H1 (cell line): Measurements from ENCODE around the gene HMGA1. TPM values are rescaled to one million over a fixed set of nuclear protein-coding genes. Genes with fewer than 3 reads are reported as not detected.

ENCODE experiments used
- CTCF ChIA-PET: fragments of 300-600 bp; sonication (Branson Sonifier 250); formaldehyde crosslinking; loops from one replicate; lab custom pipeline; 2021; ENCODE audit not compliant: partially characterized antibody; lab: Charles Lee
- POLR2A ChIA-PET: fragments of 300-600 bp; sonication (Branson Sonifier 250); formaldehyde crosslinking; loops from one replicate; lab custom pipeline; 2021; ENCODE audit warnings: inconsistent platforms; ENCODE audit not compliant: partially characterized antibody; lab: Charles Lee
- DNase-seq, 2 experiments: peaks; one replicate each; pipeline versions ENCODE4 v3.0.0 to v3.0.0-alpha.2; 2010 to 2022; ENCODE audit warnings: low spot score in 2 of 2, low read depth in 1 of 2, mixed read lengths in 1 of 2
- FAIRE-seq: peaks from 2 replicates; lab custom pipeline; 2011; peaks lifted over from hg19 to GRCh38; lab: Jason Lieb, UNC
- H2AFZ ChIP-seq: 2 replicates; pipeline ENCODE4 v1.8.1; 2012; ENCODE audit warnings: low read length, inconsistent platforms
- H2AK5ac ChIP-seq: 2 replicates; pipeline ENCODE4 v1.6.1; 2013; ENCODE audit warnings: low read depth, low read length
- H2BK120ac ChIP-seq: replicated peaks from 2 replicates; pipeline ENCODE3; 2013; ENCODE audit warnings: low read depth, low read length, inconsistent platforms
- H2BK12ac ChIP-seq: 2 replicates; pipeline ENCODE4 v1.6.1; 2013; ENCODE audit warnings: low read depth, low read length
- H2BK15ac ChIP-seq: 2 replicates; pipeline ENCODE4 v1.6.1; 2013; ENCODE audit warnings: low read length
- H2BK20ac ChIP-seq: 2 replicates; pipeline ENCODE4 v1.6.1; 2013; ENCODE audit warnings: low read length
- H2BK5ac ChIP-seq: 2 replicates; pipeline ENCODE4 v1.6.1; 2013; ENCODE audit warnings: low read depth, low read length
- H3K14ac ChIP-seq: 2 replicates; pipeline ENCODE4 v1.6.1; 2013; ENCODE audit warnings: inconsistent platforms; ENCODE audit not compliant: insufficient read length
- H3K18ac ChIP-seq: 2 replicates; pipeline ENCODE4 v1.6.1; 2013; ENCODE audit warnings: low read length; ENCODE audit errors: extremely low read depth
- H3K23ac ChIP-seq: 2 replicates; pipeline ENCODE4 v1.6.1; 2013; ENCODE audit warnings: inconsistent platforms; ENCODE audit not compliant: insufficient read length
- H3K23me2 ChIP-seq: 2 replicates; pipeline ENCODE4 v1.6.1; 2013; ENCODE audit warnings: low read depth, low read length
- H3K27ac ChIP-seq: 2 replicates; pipeline ENCODE4 v1.6.1; 2011; ENCODE audit warnings: low read depth, low read length, inconsistent platforms
- H3K27me3 ChIP-seq, 4 experiments: replicated peaks in 1 of 4; 1 replicate in 1 of 4; 2 replicates in 3 of 4; pipeline versions ENCODE4 v1.6.1 to v1.8.1; 2011 to 2013; ENCODE audit warnings: low read length in 3 of 4, mild to moderate bottlenecking in 3 of 4, inconsistent platforms in 2 of 4, mixed read lengths in 2 of 4, moderate library complexity in 1 of 4; ENCODE audit not compliant: control insufficient read depth in 3 of 4, insufficient read depth in 3 of 4; ENCODE audit errors: extremely low read depth in 1 of 4
- H3K36me3 ChIP-seq, 4 experiments: 2 replicates each; pipeline versions ENCODE4 v1.6.1 to v1.8.1; 2011 to 2013; ENCODE audit warnings: mild to moderate bottlenecking in 4 of 4, low read length in 3 of 4, moderate library complexity in 2 of 4, control low read depth in 1 of 4, inconsistent platforms in 1 of 4; ENCODE audit not compliant: insufficient read depth in 4 of 4, control insufficient read depth in 2 of 4
- H3K4ac ChIP-seq: replicated peaks from 2 replicates; pipeline ENCODE3; 2013; ENCODE audit warnings: low read length, low read depth, mixed read lengths, inconsistent platforms; ENCODE audit not compliant: insufficient read length
- H3K4me1 ChIP-seq, 4 experiments: replicated peaks in 1 of 4; 1 replicate in 1 of 4; 2 replicates in 3 of 4; pipeline versions ENCODE4 v1.6.1 to v1.8.1; 2011 to 2013; ENCODE audit warnings: low read length in 3 of 4, inconsistent platforms in 2 of 4, mixed read lengths in 1 of 4; ENCODE audit not compliant: insufficient read depth in 4 of 4, control insufficient read depth in 3 of 4
- H3K4me2 ChIP-seq, 2 experiments: 2 replicates each; pipeline versions ENCODE4 v1.6.1 to v1.8.1; 2011 to 2013; ENCODE audit warnings: low read depth in 2 of 2, low read length in 2 of 2, control low read depth in 1 of 2, inconsistent platforms in 1 of 2, mild to moderate bottlenecking in 1 of 2; ENCODE audit not compliant: insufficient read depth in 1 of 2
- H3K4me3 ChIP-seq, 4 experiments: fragments of 200-600, 300-600 bp in 1 of 4; sonication (generic), shearing (Covaris generic), sonication (Bioruptor Twin) in 1 of 4; 2 replicates each; pipeline versions ENCODE4 v1.5.1 to v1.8.1; 2011 to 2016; ENCODE audit warnings: low read length in 4 of 4, low read depth in 3 of 4, control low read depth in 2 of 4, inconsistent platforms in 2 of 4, mild to moderate bottlenecking in 2 of 4, mixed read lengths in 1 of 4, moderate library complexity in 1 of 4; ENCODE audit not compliant: insufficient read depth in 2 of 4; ENCODE audit errors: extremely low read depth in 1 of 4
- H3K56ac ChIP-seq: replicated peaks from 2 replicates; pipeline ENCODE3; 2013; ENCODE audit warnings: low read depth, mild to moderate bottlenecking, mixed read lengths, low read length, inconsistent platforms; ENCODE audit not compliant: insufficient read length
- H3K79me1 ChIP-seq: 2 replicates; pipeline ENCODE4 v1.6.1; 2013; ENCODE audit warnings: low read depth, low read length, control low read depth
- H3K79me2 ChIP-seq, 2 experiments: 2 replicates each; pipeline versions ENCODE4 v1.6.1 to v1.8.1; 2012 to 2013; ENCODE audit warnings: low read length in 2 of 2, mild to moderate bottlenecking in 2 of 2, inconsistent platforms in 1 of 2; ENCODE audit not compliant: insufficient read depth in 2 of 2, control insufficient read depth in 1 of 2
- H3K9ac ChIP-seq, 4 experiments: replicated peaks in 1 of 4; 1 replicate in 1 of 4; 2 replicates in 3 of 4; pipeline versions ENCODE4 v1.6.1 to v1.8.1; 2011 to 2013; ENCODE audit warnings: low read depth in 3 of 4, low read length in 3 of 4, control low read depth in 2 of 4, mild to moderate bottlenecking in 2 of 4, moderate library complexity in 2 of 4, inconsistent platforms in 1 of 4; ENCODE audit errors: extremely low read depth in 1 of 4
- H3K9me3 ChIP-seq, 2 experiments: 2 replicates each; pipeline versions ENCODE4 v1.6.1 to v1.8.1; 2012 to 2013; ENCODE audit warnings: mild to moderate bottlenecking in 2 of 2, moderate library complexity in 2 of 2, control low read depth in 1 of 2, inconsistent platforms in 1 of 2, low read depth in 1 of 2, low read length in 1 of 2, mixed read lengths in 1 of 2; ENCODE audit not compliant: insufficient read depth in 2 of 2
- H4K20me1 ChIP-seq, 2 experiments: replicated peaks in 1 of 2; 2 replicates each; pipeline versions ENCODE3 to v1.8.1; 2011 to 2013; ENCODE audit warnings: inconsistent platforms in 2 of 2, low read length in 2 of 2, mild to moderate bottlenecking in 1 of 2; ENCODE audit not compliant: insufficient read depth in 2 of 2, control insufficient read depth in 1 of 2
- H4K5ac ChIP-seq: 2 replicates; pipeline ENCODE4 v1.6.1; 2013; ENCODE audit warnings: low read length, low read depth, mixed read lengths, inconsistent platforms; ENCODE audit not compliant: insufficient read length
- H4K8ac ChIP-seq: 2 replicates; pipeline ENCODE4 v1.8.0; 2013; ENCODE audit warnings: mild to moderate bottlenecking, moderate library complexity, low read length, inconsistent platforms; ENCODE audit not compliant: insufficient read depth; ENCODE audit errors: extremely low read depth
- H4K91ac ChIP-seq: replicated peaks from 2 replicates; pipeline ENCODE3; 2013; ENCODE audit warnings: low read length, mixed read lengths, inconsistent platforms; ENCODE audit not compliant: insufficient read length
- BRCA1 ChIP-seq: IDR thresholded peaks from 2 replicates; pipeline ENCODE4 v1.6.1; 2012; ENCODE audit warnings: low read depth, low read length, improper control_type of control experiment
- CBX5 ChIP-seq: fragments of 300-800, 300-1000 bp; sonication (generic); IDR thresholded peaks from 2 replicates; pipeline ENCODE4 v1.7.1; 2016; ENCODE audit warnings: antibody characterized with exemption, low read length, low read depth
- EGR1 ChIP-seq: IDR thresholded peaks from 2 replicates; pipeline ENCODE4 v1.6.1; 2011; ENCODE audit warnings: low read depth, low read length, borderline replicate concordance
- EP300 ChIP-seq, 2 experiments: IDR thresholded peaks; 1 replicate in 1 of 2; 2 replicates in 1 of 2; pipeline ENCODE4 v1.6.1; 2011 to 2012; ENCODE audit warnings: low read depth in 2 of 2, low read length in 2 of 2, mild to moderate bottlenecking in 2 of 2, borderline replicate concordance in 1 of 2, inconsistent platforms in 1 of 2, moderate library complexity in 1 of 2
- EZH2 ChIP-seq: fragments of 200-600 bp; sonication (generic); IDR thresholded peaks from 2 replicates; pipeline ENCODE4 v1.7.1; 2012; ENCODE audit warnings: low read depth, mild to moderate bottlenecking, moderate library complexity, low read length, inconsistent platforms; ENCODE audit not compliant: severe bottlenecking
- GTF2F1 ChIP-seq: IDR thresholded peaks from 2 replicates; pipeline ENCODE4 v1.6.1; 2012; ENCODE audit warnings: low read depth, low read length, improper control_type of control experiment, borderline replicate concordance
- HDAC2 ChIP-seq, 2 experiments: fragments of 300-600 bp in 1 of 2; sonication (generic) in 1 of 2; IDR thresholded peaks; 2 replicates each; pipeline ENCODE4 v1.6.1; 2011 to 2012; ENCODE audit warnings: low read depth in 2 of 2, low read length in 2 of 2, mild to moderate bottlenecking in 2 of 2, moderate library complexity in 2 of 2, borderline replicate concordance in 1 of 2, inconsistent platforms in 1 of 2
- KDM5A ChIP-seq: fragments of 200-600 bp; IDR thresholded peaks from 2 replicates; pipeline ENCODE4 v1.7.1; 2012; ENCODE audit warnings: mild to moderate bottlenecking, low read length, inconsistent platforms, mixed read lengths
- SAP30 ChIP-seq: fragments of 300-600 bp; sonication (generic); IDR thresholded peaks from 2 replicates; pipeline ENCODE4 v1.7.1; 2012; ENCODE audit warnings: low read length, moderate library complexity, mild to moderate bottlenecking, inconsistent platforms; ENCODE audit not compliant: insufficient read depth, insufficient replicate concordance
- SP1 ChIP-seq: IDR thresholded peaks from 2 replicates; pipeline ENCODE4 v1.6.1; 2011; ENCODE audit warnings: low read depth, low read length
- SUZ12 ChIP-seq: fragments of 200-600 bp; sonication (generic); IDR thresholded peaks from 2 replicates; pipeline ENCODE4 v1.6.1; 2012; ENCODE audit warnings: mild to moderate bottlenecking, inconsistent platforms, low read length, moderate library complexity, mixed read lengths
- TBP ChIP-seq: IDR thresholded peaks from 2 replicates; pipeline ENCODE4 v1.6.1; 2011; ENCODE audit warnings: low read depth, low read length, improper control_type of control experiment
- YY1 ChIP-seq: IDR thresholded peaks from 2 replicates; pipeline ENCODE4 v1.6.1; 2011; ENCODE audit warnings: low read depth, mild to moderate bottlenecking, low read length
- ZNF274 ChIP-seq: IDR thresholded peaks from 2 replicates; pipeline ENCODE4 v1.7.0; 2012; ENCODE audit warnings: low read length, borderline replicate concordance; ENCODE audit errors: extremely low read depth
- WGBS, 2 experiments: shearing (Covaris generic) in 1 of 2; methylation state at CpG; one replicate each; pipeline versions ENCODE4 v1.1.6 to v1.1.7; 2013 to 2015; ENCODE audit warnings: low lambda C conversion rate in 2 of 2, mixed read lengths in 2 of 2, inconsistent platforms in 1 of 2, low coverage in 1 of 2, missing lambda C conversion rate in 1 of 2; ENCODE audit not compliant: insufficient replicate concordance in 2 of 2, insufficient coverage in 1 of 2, insufficient read length in 1 of 2; ENCODE audit errors: extremely low coverage in 1 of 2, missing lambda C conversion rate in 1 of 2; 5-methylcytosine and 5-hydroxymethylcytosine counted together
- polyA plus RNA-seq, 7 experiments: library from polyadenylated mRNA; depleted of rRNA in 3 of 7; stranded (reverse) in 5 of 7; unstranded in 2 of 7; fragments of >200 nt in 5 of 7; fragments of 200-250 nt in 2 of 7; gene quantifications; 1 replicate in 5 of 7; 2 replicates in 1 of 7; 4 replicates in 1 of 7; pipeline versions ENCODE4 v1.2.1 to v1.2.3, GENCODE V29; 2011 to 2013; ENCODE audit warnings: missing spikeins in 2 of 7, mixed read lengths in 2 of 7
- total RNA-seq: library from RNA; stranded (reverse); fragmentation: NEBNext Ultra II Directional; extraction: Animal tissue kit (Norgen Biotek cat#: 25700); gene quantifications from 2 replicates; pipeline ENCODE4 v1.2.1, GENCODE V29; 2021

The HMGA1 gene
- total and polyA plus RNA-seq, 2 of the 8 experiments (the other 6 are each of a cell fraction or from before 2014, with no cell fraction given): 1,557 to 2,636 TPM

DNA sequence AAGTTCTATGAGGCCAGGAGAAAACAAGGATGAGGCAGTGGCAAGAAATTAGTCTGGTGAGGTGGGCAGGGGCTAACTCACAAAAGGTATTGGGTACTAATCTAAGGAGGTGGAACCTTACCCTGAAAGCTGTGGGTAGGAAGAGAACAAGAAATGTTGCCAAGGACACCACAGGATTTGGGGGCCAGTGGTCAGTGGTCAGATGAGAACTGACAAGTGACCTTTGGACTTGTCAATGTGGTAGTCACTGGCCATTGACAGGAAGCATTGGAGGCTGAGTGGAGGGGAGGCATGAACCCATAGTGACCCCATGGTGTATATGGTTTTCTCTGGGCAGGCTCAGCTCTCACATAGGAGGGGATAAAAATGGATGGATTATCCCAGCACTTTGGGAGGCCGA, 37.5 kb downstream of the HMGA1 start:
- H3K56ac ChIP-seq: no peak overlapping the region
- H3K4me3 ChIP-seq: no peak overlapping the region
- no peak overlapping the region for H3K9ac ChIP-seq
- no peak overlapping the region for H4K91ac ChIP-seq
- no peak overlapping the region for H2AK5ac ChIP-seq
- no peaks in the 10 kb centered on the region for H3K79me1 ChIP-seq
- 85% methylated on average over 1 of the region's 1 CpG; no CpG with 5 or more reads in 1 of the 2 experiments for WGBS, 2 experiments
- DNase-seq (no peak), FAIRE-seq (no peak)
- H2BK120ac ChIP-seq: no peak overlapping the region
- H3K14ac ChIP-seq: no peak overlapping the region
- no peaks in the 10 kb centered on the region for H3K27me3 ChIP-seq
- H4K20me1 ChIP-seq: no peaks in the 10 kb centered on the region
- H3K4ac ChIP-seq: no peak overlapping the region
- no peak overlapping the region for H2BK20ac ChIP-seq
- H2BK5ac ChIP-seq: no peak overlapping the region
- no peak overlapping the region for H3K27ac ChIP-seq
- TF ChIP-seq ZNF274 (no peak), BRCA1 (no peak), KDM5A (no peak), SP1 (no peak), GTF2F1 (no peak), YY1 (no peak), SAP30 (no peak), EP300 (IDR thresholded peaks at IDR 0.05; ENCODE audit: borderline replicate concordance in 1 of 2, low read depth in 2 of 2, low read length in 2 of 2) (no peak), EZH2 (no peak), HDAC2 (IDR thresholded peaks at IDR 0.05; ENCODE audit: borderline replicate concordance in 1 of 2, low read depth in 2 of 2, low read length in 2 of 2) (no peak), CBX5 (no peak), EGR1 (no peak), SUZ12 (no peak), TBP (no peak)
- H3K9me3 ChIP-seq: no peaks in the 10 kb centered on the region
- CTCF ChIA-PET: interaction anchor here (0.7 to 1.1 kb wide), 3 partner anchors 21 to 111 kb away, joined by 3 to 5 read pairs (median 3); no protein-coding TSS in a partner anchor
- H3K4me1 ChIP-seq: no peaks in the 10 kb centered on the region
- H3K4me2 ChIP-seq: no peak overlapping the region
- H4K8ac ChIP-seq: no peak overlapping the region
- no peak overlapping the region for H4K5ac ChIP-seq
- no peaks in the 10 kb centered on the region for H3K23me2 ChIP-seq
- H3K18ac ChIP-seq: no peak overlapping the region
- H2BK12ac ChIP-seq: no peak overlapping the region
- H3K36me3 ChIP-seq: no peaks in the 10 kb centered on the region
- no peaks in the 10 kb centered on the region for H3K79me2 ChIP-seq
- POLR2A ChIA-PET: no interaction called here
- H2BK15ac ChIP-seq: no peak overlapping the region
- H2AFZ ChIP-seq: no peak overlapping the region
- no peak overlapping the region for H3K23ac ChIP-seq
